Measurements from ENCODE around the gene CASK.
A peak's percentile ranks its signal among the peaks of the same experiment; 100 is the strongest.

The CASK gene

DNA sequence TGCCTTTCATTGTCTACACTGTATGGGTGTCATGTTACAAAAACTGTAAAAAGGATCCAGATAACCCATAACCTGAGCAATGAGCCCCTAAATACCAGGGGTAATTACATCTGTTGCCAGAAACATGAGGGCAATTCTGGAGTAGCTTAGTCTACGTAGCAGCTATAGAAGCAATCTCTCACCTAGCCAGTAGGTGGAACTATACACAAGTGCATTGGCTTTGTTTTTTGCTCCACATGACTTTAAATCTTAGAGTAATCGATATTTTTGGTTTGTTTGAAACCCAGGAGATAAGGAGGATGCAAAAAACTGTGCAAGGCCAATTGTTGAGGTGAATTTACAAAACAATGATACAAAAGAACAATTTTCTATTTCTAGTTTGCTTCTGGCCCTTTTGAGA lies 141.9 kb downstream of the CASK start:
- TF ChIP-seq, protein P1, sequence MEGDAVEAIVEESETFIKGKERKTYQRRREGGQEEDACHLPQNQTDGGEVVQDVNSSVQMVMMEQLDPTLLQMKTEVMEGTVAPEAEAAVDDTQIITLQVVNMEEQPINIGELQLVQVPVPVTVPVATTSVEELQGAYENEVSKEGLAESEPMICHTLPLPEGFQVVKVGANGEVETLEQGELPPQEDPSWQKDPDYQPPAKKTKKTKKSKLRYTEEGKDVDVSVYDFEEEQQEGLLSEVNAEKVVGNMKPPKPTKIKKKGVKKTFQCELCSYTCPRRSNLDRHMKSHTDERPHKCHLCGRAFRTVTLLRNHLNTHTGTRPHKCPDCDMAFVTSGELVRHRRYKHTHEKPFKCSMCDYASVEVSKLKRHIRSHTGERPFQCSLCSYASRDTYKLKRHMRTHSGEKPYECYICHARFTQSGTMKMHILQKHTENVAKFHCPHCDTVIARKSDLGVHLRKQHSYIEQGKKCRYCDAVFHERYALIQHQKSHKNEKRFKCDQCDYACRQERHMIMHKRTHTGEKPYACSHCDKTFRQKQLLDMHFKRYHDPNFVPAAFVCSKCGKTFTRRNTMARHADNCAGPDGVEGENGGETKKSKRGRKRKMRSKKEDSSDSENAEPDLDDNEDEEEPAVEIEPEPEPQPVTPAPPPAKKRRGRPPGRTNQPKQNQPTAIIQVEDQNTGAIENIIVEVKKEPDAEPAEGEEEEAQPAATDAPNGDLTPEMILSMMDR (conservative IDR thresholded peaks at IDR 0.05; ENCODE audit: low read depth, low read length): peak; percentile 79
- no peak for DNase-seq (ENCODE audit: low read depth)
- H3K4me3 ChIP-seq (ENCODE audit: low read length): no peak overlapping the region

DNA sequence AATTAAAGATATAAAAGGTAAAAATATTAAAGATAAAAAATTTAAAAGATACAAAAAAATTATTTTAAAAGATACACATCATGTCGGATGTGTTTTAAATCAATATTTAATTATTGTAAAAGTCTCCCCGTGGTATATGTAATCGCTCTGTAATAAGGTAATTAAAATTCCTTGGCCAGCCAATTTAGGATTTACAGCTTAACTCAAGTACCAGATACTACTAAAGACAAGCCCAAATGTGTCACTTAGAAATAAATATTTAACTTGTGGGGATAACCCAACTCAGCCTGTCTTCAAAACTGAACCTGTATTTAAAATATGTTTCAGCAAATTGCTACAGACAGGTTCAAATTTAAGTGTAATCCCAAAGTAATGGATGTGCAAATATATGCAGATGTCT lies 143.4 kb downstream of the CASK start:
- TF ChIP-seq, protein P1 (conservative IDR thresholded peaks at IDR 0.05; ENCODE audit: low read depth, low read length): no peak
- no peak overlapping the region for H3K4me3 ChIP-seq (ENCODE audit: low read length)
- no peak for DNase-seq (ENCODE audit: low read depth)

DNA sequence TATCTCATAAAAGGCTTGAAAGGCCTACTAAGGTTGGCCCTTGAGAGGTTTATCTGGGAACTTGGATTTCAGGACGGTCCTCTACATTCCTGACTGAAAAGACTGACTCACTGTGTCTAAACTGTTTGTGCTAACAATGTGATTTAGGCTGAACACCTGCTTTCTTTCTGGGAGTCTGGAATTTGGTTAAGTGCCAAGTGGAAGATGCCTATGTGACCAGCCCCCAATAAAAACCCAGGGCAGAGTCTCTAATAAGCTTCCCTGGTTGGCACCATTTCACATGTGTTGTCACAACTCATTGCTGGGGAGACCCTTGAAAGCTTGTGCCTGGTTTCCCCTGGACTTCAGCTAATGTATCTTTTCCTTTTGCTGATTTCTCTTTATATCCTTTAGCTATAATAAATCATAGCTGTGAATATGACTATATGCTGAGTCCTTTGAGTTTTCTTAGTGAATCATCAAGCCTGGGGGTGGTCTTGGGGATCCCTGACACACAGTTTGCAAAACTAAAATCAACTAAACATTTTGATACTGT lies 144.3 kb downstream of the CASK start:
- DNase-seq (ENCODE audit: low read depth): peak; percentile 51
- TF ChIP-seq, protein P1 (conservative IDR thresholded peaks at IDR 0.05; ENCODE audit: low read depth, low read length): no peak
- no peak overlapping the region for H3K4me3 ChIP-seq (ENCODE audit: low read length)

DNA sequence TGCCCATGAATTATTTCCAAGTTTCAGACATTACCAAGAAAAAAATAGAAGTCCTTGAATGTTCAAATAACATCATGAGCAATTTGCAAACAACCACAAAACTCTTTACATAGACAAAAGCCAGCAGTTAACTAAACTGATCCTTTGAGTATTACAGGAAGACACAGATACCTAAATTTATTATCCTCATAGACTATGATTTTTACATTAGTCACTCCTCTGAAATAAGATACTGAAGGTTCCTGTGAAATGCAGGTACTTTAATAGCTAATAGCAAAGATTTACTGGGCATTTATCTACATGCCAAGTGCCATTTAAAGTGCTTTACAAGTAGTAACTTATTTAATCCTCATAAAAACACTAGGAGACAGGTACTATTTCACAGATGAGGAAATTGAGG lies 161.7 kb downstream of the CASK start:
- no peak overlapping the region for H3K4me3 ChIP-seq (ENCODE audit: low read length)
- no peak for DNase-seq (ENCODE audit: low read depth)
- TF ChIP-seq, protein P1 (conservative IDR thresholded peaks at IDR 0.05; ENCODE audit: low read depth, low read length): no peak

DNA sequence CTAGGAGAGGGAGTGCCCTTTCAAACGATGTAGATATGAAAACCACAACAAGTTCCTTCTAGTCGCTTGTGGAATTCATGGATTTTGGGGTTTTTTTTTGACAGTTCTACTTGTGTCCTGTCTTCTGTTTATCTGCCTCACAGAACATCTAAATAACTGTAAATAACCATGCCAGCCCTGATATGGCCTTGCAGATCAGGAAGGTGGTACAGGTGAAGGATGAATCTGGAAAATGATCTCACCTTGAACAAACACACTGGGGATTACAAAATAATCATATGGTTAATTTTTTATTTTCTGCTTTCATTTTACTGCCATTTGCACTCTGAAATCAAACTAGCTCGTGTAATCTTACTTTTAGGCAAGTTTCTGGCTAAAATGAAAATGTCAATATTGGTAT lies 162.2 kb downstream of the CASK start:
- no peak for DNase-seq (ENCODE audit: low read depth)
- H3K4me3 ChIP-seq (ENCODE audit: low read length): no peak overlapping the region
- TF ChIP-seq, protein P1 (conservative IDR thresholded peaks at IDR 0.05; ENCODE audit: low read depth, low read length): no peak

DNA sequence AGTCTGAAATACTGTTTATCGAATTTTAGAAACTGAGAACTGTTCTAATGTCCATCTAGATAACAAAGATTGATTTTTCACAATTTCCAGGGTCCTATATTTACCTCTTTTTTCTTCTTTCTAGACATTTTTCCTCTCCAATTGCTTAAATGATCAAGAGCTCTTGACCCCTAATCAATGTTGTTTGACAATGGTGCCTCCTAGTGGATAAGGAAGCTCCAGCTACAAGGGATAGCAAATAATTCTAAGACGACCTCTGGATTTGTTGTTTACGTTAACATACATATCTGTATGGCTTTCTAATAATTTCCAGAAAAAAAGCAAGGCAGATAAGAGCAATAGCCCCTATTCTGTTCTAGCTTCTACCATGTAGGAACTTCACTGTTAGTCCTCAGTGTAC lies 163.5 kb downstream of the CASK start:
- no peak for DNase-seq (ENCODE audit: low read depth)
- TF ChIP-seq, protein P1 (conservative IDR thresholded peaks at IDR 0.05; ENCODE audit: low read depth, low read length): peak; percentile 53

DNA sequence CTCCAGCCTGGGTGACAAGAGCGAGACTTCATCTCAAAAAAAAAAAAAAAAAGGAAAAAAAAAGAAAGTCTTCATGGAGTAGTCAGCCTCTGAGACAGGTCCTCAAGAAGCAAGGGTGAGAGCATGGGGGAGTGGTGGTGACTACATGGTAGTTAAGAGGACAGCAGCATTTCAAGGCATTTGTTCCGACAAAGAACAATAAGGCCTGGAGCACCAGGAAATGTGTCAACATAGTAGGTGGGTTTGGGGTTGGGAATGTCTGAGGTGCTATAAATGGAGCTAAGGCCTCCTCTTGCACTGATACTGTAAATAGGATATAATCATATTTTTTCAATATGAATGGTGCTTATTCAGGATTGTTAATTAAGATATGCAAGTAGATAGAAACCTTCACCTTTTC lies 165.0 kb downstream of the CASK start:
- no peak for DNase-seq (ENCODE audit: low read depth)
- no peak overlapping the region for H3K4me3 ChIP-seq (ENCODE audit: low read length)
- TF ChIP-seq, protein P1 (conservative IDR thresholded peaks at IDR 0.05; ENCODE audit: low read depth, low read length): no peak

More for the DNA sequence above, 163.5 kb downstream of the CASK start:
- H3K4me3 ChIP-seq (ENCODE audit: low read length): no peak overlapping the region

Data from retinal pigment epithelial cell (primary cell).